Activated CD4-positive, alpha-beta T cell treated with anti-CD3 and anti-CD28 coated beads, Interleukin-2, amount 50 U/mL, for 1 hour (primary cell): ENCODE results near the gene FOXN4.
"Not testable (repeated sequence)": the region's sequence is repeated elsewhere in the genome, so short reads cannot be mapped to it uniquely, and the experiment has no call there.

Experiments used
- DNase-seq: peaks from one replicate; pipeline ENCODE4 v3.0.0-alpha.2; 2020

Gene FOXN4

GRCh38 chr12:109308534-109309380, at the start of gene FOXN4:
FOXN4 (minus strand) TSS chr12:109309284; CDS start chr12:109308321, 963 bp downstream.
- DNase-seq, result no peak

- no peak for DNase-seq
These were observed 49.2 kb upstream of the FOXN4 start for GRCh38 chr12:109358154-109358869.

- no peak for DNase-seq
These were observed 47.9 kb upstream of the FOXN4 start for GRCh38 chr12:109357032-109357431.

GRCh38 chr12:109356577-109356976, 47.5 kb upstream of the FOXN4 start:
- DNase-seq, result no peak

- DNase-seq, result no peak
These were observed 43.1 kb upstream of the FOXN4 start for GRCh38 chr12:109352184-109352583.

GRCh38 chr12:109347589-109347988, 38.5 kb upstream of the FOXN4 start, which contains the start of gene MYO1H:
MYO1H (plus strand) TSS chr12:109347900; CDS start chr12:109347961, 61 bp downstream.
- no peak for DNase-seq

- DNase-seq, result no peak
These were observed 37.8 kb upstream of the FOXN4 start for GRCh38 chr12:109346920-109347319.

GRCh38 chr12:109345428-109345827, 36.3 kb upstream of the FOXN4 start:
- DNase-seq, result no peak

GRCh38 chr12:109343677-109344076, 34.6 kb upstream of the FOXN4 start:
- DNase-seq, result no peak

- no peak for DNase-seq
These were observed 27.5 kb upstream of the FOXN4 start for GRCh38 chr12:109336593-109336992.

GRCh38 chr12:109334887-109335286, 25.8 kb upstream of the FOXN4 start:
- no peak for DNase-seq

- DNase-seq, result no peak
These were observed 22.3 kb upstream of the FOXN4 start for GRCh38 chr12:109331301-109331952.

- no peak for DNase-seq
These were observed 21.5 kb upstream of the FOXN4 start for GRCh38 chr12:109330282-109331230.

GRCh38 chr12:109329686-109330085, 20.6 kb upstream of the FOXN4 start:
- no peak for DNase-seq

- DNase-seq, result no peak
These were observed 19.9 kb upstream of the FOXN4 start for GRCh38 chr12:109329003-109329402.

- DNase-seq, result not testable (repeated sequence)
These were observed 12.2 kb upstream of the FOXN4 start for GRCh38 chr12:109321294-109321693.

GRCh38 chr12:109310247-109311125, 1.4 kb upstream of the FOXN4 start:
- no peak for DNase-seq

GRCh38 chr12:109309381-109310246, 530 bp upstream of the FOXN4 start:
- no peak for DNase-seq

GRCh38 chr12:109307051-109307450, 2.0 kb downstream of the FOXN4 start:
- no peak for DNase-seq

- DNase-seq, result no peak
These were observed 3.5 kb downstream of the FOXN4 start for GRCh38 chr12:109305547-109305946.
